HG03378 (cell line): ENCODE measurements around the gene ADAMTS17.

Source experiments
- ATAC-seq: cut with Tn5 transposase; IDR thresholded peaks from one replicate; pipeline ENCODE4 v1.9.1; 2021; ENCODE audit warnings: mild to moderate bottlenecking, moderate library complexity; ENCODE audit not compliant: unreplicated experiment

ADAMTS17 gene

DNA sequence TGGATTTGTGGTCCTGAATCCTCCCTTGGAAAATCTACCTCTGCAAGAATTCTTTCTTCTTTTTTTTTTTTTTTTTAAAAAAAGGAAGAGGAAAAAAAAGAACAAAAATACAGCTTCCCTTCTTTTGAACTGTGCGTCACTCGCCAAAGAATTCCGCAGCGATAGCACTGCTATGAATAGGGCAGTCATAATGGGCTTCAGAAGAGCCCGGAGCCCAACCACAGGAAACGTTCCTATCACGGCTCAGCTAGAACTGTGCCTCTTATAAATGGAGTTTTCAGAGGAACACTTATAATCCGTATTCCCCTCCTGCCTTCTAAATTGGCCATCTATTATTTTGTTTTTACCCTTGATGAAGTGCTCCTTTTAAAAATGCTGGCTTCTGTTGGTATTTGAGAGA, 227.7 kb downstream of the ADAMTS17 start:
- no peak for ATAC-seq

DNA sequence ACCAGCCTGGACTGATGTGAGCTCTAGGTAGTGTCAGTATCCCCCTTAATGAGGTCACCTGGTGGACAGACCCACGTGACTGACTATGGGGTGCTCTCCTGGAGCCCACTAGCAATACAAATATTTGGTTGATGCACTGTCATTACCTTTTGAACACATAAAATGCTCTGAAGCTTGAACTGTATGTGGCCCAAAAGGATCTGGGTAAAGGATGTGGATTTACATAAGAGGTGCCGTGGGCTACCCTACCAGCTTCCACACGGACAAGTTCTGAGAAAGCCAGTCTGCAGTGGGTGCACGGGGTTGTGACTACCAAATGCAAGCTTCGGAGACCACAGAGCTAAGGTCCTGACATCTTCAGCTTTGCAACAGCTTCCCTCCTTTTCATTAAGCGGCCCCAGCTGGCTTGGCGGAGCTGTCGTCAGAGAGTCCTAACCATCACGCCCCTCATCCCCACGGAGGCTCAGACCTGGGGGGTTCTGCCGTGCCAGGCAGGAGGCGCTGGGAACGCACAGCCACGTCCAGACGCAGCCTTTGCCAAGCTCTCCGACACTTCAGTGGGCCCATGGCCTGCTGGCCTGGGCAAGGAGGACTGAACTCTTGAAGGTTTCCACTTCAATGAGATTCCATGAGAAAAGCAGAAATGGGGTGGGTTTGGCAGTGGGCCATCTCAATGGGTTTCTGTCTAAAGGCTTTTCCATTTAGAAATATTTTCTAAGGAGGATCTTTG, 228.3 kb downstream of the ADAMTS17 start:
- no peak for ATAC-seq

DNA sequence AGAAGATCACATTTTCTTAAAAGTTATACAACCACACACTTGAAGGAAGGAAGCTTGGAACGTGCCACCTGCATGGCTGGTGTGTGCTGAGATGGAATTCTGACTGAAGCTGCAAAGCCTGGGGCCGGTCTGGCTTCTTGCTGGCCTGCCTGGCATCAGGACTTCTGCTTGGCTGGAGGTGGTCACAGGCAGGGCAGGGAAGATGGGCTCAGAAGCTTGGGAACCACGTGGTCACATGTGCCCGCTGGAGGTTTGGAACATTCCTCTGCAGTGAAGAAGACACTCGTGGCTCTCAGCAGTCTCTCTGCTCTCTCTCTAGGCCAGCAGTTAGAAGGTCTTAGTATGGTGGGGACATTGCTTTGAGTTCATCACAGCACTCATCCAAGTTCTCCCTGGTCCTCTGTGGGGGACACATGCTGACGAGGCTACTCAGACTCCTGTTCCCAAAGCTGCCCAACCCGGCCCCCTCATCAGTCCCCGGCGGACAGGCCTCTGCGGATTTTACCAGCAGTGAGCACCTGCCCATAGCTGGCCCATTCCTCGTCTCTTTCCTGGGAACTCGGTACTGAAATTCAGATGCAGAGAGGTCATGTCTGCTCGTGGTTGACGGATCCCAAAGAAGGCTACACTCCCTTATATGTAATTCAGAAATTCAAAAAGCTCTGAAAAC, 229.0 kb downstream of the ADAMTS17 start:
- no peak for ATAC-seq

DNA sequence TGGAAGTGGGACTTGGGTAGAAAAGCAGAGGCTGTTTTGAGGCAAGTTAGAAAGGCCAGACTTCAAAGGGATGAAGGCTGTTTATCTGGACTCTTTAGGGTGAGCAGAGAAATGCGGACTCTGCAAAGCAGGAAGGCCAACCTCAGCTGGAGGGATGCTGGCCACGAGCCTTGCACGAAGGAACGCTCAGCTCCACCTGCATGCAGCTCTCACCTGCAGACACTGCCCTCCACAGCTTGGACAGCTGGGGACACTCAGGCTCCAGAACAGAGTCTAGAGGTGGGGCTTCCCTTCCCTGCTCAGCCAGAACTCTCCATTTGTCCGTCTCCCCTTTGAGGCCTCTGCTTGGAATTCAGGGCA, 229.7 kb downstream of the ADAMTS17 start:
- ATAC-seq = no peak

DNA sequence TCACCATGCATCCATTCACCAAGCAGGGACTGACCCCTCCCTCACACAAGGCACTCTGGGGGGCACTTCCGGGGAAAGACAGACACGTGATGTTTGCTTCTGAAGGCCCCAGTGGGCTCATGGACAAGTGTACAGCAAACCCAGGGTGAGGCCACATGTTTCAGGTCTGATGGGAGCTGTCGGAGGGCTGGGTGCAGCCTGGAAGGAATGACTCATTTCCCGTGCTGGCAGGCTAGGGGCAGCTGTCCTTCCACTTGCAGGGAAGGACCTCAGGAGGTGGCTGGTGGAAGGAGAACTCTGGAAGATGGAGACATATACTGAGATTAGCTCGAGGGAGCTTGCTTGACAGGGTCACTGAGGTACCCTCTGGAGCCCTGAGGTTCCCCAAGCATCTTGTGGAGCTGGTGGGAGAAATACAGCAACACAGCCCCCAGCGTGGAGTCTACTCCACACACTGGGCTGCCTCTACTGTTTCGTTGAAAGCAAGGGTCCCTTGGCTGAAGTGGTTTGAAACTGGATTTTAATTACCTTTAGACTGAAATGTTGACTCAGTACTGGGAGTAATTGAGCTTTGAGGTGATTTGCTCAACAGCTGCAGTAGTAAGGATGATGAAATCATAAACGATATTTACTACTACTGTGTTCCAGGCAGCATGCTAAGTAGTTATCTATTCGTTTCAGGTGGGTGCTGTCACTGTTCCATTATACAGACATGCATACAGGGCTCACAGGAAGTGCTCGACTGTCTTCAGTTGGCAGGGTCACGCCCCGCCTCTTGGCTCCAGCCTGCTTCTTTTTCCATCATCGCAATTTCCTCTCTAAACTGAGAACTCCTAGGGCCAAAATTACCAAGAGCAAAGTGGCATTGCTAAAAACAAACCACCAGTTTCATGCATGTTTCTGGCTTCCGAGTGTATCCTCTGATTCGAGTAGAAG, 230.4 kb downstream of the ADAMTS17 start:
- no peak for ATAC-seq

DNA sequence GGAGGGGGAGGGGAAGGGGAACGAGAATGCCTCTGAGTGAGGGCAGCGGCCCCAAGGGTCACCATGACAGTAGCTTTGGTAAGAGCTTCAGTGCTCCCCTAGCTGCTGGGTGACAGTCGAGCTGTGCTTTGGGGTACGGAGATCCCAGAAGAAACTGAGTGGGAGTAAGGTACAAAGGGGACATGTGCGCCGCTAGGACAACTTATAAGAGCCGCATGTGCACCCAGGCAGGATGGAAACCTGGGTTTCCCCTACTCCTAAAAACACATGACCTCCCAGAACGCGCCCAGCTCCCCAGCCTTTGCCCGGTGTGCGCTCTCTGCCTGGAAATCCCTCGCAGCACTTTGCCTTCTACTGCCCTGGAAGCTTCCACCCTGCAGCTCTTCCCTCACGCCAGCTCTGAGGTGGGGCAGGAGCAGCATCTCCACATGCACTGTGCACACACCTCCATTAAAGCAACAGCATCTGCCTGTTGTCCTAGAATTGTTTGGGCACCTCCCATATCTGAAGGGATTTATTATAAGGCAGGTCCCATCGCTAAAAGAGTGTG, 232.2 kb downstream of the ADAMTS17 start:
- ATAC-seq = no peak

DNA sequence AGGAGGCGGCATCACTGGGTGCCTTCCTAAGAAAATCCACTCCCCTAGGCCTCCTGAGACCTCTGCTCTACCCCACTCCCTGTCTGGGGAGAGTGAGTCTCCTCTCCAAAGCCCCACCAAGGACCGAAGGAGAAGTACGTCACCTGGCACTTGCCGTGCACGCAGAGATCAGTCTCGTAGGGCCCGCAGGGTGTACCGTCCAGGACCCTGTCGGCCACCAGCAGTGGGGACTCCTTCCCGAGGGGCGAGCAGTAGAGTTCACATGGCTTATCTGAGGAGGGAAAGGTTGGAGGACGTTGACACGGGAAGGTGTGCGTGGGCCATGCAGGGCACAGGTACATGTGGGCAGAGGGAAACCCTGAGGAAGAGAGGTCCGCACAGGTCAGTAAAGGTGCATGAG, 232.9 kb downstream of the ADAMTS17 start:
- ATAC-seq = no peak

DNA sequence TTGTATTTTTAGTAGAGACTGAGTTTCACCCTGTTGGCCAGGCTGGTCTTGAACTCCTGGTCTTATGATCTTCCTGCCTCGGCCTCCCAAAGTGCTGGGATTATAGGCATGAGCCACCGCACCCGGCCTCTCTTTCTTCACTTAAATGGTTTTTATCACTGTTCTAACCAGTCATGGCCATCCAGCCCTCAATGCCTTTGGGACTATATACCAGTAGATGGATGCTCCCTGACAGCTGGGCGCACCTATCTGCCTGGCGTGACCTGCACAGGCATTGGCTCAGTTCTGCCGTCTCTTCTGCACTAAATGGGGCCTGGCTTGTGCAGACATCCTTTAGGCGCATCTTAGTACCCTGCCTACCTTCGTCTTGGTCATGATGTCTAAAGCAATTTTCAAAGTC, 233.4 kb downstream of the ADAMTS17 start:
- ATAC-seq = no peak

DNA sequence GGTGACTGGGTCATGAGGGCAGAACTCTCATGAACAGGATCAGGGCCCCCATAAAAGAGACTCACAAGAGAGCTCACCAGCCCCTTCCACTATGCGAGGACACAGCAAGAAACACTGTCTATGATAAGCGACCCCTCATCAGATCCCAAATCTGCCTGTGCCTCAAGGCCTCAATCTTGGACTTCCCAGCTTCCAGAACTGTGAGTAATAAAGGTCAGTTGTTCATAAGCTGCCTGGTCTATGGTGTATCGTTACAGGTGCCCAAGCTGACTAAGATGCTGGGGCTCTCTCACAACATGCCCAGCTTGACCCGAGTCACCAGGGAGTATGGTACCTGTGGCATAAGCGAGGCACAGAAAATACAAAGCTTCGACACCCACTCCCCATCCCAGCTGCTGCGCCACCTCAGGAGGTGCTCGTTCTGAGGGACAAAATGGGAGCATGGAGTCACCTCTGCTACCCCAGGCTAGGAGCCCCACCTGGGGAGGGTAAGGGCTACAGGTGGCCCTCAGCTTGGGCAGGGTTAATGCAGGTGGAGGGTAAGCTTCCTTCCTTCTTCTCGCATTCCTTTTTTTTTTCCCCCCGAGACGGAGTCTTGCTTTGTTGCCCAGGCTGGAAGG, 234.1 kb downstream of the ADAMTS17 start:
- ATAC-seq = no peak

DNA sequence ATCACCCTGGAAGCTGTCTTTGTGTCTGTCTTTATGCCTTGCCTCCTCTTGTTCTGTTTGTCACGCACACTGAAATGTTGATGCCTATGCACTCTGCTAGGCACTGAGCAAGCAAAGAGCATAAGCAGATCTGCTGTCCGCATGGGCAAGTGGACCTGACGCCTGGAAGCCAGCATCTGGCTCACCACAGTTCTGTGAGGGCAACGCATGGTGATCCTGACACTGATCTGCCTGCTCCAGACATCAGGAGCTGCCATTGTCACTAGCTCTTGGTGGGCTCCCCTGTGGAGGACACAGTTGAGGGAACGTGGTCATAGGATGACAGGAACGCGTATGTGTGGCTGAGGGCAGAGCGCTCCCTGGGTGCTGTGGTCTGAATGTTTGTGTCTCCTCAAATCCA, 234.6 kb downstream of the ADAMTS17 start:
- no peak for ATAC-seq

DNA sequence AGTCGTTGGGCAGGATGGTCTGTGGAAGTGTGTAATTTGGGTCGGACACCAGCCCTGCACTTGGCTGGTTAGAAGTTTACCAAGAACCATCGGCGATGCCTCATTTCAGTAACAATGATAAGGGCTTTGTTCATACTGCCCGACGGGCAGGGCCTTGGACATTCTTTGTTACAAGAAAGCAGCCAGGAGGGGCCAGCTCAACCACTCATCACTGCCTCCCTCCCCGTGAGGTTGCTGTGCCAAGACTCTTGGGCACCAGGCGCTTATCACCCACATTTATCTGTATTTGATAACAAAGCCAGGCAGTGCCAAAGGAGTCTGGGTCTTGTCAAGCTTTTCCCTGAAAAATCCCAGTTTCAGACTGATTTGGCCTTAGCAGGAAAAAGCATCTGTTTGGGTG, 235.0 kb downstream of the ADAMTS17 start:
- no peak for ATAC-seq

DNA sequence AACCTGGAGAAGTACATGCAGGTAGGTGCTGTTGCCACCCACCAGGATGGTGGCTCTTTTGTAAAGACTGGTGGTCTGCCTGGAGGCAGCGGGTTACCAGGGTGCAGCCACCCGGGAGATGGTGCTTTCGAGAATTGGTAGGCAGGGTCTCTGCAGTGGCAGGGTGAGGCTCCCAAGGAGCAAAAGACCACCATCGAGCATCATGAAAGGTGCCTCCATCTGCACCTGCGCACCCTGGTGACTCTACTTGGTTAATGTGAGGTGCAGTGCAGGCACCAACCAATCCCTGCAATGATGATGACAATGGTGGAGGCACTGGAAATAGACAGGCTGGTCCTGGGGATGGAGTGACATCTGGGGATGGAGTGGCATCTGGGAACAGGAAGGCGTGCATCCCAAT, 236.7 kb downstream of the ADAMTS17 start:
- no peak for ATAC-seq

DNA sequence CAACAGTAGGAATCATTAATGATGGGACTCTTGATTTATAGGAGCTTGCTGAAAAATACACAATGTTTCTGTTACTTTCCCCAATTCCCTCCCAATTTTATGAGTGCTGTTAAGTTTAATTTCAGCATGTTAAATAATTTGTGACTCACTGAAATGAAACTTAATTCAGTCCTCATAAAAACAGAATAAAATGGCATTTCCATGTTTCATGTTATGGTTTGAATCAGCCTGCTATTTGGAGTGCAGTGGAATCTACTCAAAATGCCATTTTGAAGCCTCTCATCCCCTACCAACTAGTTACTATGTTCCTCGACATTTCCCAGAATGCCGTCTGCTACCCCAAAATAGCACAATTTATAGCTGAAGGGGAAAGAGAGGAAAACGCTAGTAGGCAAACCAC, 237.5 kb downstream of the ADAMTS17 start:
- ATAC-seq = no peak

DNA sequence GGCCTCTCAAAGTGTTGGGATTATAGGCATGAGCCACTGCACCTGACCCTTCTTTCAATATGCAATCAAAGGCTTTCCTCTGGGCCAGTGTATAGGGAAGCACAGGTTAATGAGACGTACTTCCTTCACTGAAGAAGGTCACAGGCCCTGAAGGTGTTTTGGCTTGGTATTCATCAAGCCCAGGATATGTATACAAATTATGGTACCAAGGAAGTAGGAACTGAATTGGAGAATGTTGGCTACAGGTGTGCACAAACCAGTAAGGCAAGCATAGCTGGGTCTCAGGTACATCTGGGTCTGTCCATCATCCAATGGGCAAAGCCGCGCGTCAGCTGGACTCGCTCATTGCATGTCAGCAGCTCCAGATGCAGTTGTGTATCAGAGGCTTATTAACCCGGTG, 237.9 kb downstream of the ADAMTS17 start:
- no peak for ATAC-seq

DNA sequence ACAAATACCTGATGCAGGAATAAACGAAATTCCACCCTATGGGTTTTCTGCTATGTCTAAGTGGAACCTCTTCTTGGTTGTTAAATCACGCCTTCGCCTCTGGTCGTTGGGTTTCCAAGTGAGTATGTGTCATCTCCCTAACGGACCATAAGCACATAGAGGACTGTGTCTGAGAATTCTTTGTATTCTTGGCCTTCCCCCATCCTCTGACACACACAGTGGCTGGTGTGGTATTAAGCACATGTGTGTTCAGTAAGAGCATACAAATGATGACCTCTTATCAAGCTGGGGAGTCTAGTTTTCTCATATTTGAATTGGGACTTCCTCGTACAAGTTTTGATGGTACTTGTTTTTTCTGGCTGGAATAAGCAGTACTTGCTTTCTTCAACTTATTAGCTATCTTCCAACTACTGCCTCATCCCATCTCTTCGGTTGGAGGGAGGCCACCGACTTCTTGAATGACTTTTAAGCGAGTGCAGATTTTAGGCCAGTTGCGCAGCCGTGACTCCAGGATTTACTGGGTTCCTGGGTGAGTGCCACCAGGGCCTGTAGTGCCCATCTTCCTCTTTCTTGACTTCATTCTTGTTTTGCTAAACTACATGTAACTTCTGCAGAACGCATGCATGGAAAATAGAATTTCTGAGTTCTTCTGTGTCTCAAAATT, 240.2 kb downstream of the ADAMTS17 start:
- ATAC-seq = no peak

DNA sequence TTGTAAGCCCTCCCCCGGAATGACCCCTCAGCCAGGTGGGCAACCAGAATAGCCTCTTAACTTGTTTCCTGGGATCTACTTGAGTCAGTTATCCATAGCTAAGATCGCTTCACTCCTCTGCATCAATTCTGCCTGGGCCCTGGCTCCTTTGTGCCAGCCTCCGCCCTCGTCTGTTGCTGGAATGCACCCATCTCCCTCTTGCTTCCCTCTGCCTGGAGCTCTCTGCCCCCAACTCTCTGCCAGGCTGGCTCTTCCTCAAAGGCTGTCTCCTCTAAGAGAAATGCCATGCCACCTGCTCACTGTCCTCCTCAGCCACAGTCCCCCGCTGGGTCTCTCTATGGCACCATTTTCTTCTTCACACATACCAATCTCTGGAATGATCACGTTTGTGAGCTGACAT, 240.8 kb downstream of the ADAMTS17 start:
- ATAC-seq = no peak

DNA sequence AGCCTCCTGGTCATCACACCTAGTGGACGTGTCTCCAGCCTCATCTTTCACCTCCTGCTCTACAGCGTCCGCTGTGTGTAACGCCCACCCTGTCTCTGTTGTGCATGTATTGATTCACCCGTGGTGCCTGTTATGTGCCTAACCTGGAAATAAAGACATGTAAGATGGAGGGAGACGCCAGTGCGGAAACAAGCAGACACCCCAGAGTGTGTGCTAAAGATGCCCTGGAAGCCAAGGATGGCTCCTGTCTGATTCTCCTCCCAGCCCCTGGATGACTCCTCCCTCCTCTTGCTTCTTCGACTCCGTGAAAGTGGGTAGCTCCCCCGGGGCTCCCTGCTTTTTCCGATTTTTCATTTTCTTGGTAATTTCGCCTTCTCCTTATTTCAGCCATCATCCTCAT, 241.8 kb downstream of the ADAMTS17 start:
- no peak for ATAC-seq

DNA sequence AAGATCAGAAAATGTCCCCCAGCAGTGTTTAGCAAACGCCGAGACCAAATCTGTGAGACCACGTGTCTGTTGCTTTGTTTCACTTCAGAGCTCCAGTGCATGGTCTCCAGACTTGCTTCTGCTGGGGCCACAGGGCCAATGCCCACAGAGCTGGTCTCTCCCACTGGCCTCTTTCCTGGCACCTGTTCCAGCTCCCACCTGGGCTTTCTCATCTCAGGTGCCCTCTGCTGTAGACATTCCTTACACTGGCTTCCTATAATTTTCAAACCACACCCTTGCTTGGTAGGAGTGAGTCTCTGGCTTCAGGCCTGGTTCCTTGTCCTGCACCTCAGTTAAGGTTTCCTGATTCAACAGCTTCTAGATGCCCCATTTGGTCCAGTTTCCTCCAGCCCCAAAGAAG, 243.1 kb downstream of the ADAMTS17 start:
- no peak for ATAC-seq

DNA sequence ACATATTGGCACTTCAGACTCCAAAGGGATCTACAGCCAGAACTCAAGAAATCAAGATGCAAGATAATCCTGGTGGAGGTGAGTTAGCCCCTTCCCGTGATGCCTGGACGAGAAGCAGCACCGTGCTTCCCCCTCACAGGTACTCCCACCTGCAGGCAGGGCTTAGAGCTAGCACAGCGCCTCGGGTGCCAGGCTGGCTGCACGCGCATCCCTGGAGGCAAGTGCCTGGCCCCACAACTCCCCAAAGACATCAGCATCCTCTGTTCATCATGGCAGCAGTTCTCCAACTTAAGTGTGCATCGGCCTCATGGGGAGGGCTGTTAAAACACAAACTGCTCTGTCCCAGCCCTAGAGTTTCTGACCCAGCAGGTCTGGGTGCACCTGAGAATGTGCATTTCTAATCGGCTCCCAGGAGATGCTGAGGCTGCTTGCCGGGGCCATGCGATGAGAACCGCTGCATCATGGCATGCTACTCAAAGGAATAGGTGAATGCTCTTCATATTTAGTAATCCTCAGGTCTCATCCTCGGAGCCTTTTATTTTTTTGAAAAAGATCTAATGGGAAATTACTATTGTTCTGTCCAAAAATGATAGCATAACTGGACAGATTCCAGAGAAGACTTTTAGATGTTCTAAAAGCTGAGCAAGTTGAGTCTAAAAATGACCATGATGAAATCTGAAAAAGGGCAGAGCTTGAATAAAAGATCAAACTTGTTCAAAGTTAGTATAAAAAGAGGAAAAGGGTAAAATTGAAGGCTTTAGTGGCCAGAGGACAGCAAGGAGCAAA, 244.2 kb downstream of the ADAMTS17 start:
- ATAC-seq = no peak

DNA sequence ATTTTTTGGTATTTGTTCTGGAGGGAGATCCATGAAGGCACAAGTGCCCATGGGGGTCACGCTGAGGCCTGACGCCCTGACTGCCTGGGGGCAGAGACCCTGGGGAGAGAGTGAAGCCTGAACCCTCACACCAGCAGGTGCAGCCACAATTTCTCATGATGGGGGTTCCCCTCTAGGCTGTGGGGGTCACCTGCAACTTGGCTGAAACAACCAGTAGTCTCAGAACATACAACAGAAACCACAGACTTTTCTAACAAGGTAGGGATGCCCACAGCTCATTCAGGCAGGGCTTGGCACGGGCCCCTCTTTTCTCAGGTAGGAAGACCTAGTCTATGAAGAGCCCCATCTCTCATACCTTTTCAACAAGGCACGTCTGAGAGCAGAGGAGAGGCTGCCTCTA, 245.1 kb downstream of the ADAMTS17 start:
- ATAC-seq = no peak
